AG09309 (cell line): ENCODE measurements around the gene AASDH.

Experiments used
- DNase-seq: peaks from one replicate; pipeline ENCODE4 v3.0.0-alpha.2; 2010; ENCODE audit warnings: low read depth
- H3K4me3 ChIP-seq: 2 replicates; pipeline ENCODE4 v1.5.1; 2011; ENCODE audit warnings: mild to moderate bottlenecking, low read depth, low read length, moderate library complexity; ENCODE audit not compliant: control insufficient read depth
- TF ChIP-seq, protein P1 (sequence below): IDR thresholded peaks from 2 replicates; pipeline ENCODE4 v1.5.1; 2011; ENCODE audit warnings: mild to moderate bottlenecking, low read depth, low read length, inconsistent platforms; ENCODE audit not compliant: insufficient read depth, control insufficient read depth; ENCODE audit errors: missing control alignments

AASDH gene

DNA sequence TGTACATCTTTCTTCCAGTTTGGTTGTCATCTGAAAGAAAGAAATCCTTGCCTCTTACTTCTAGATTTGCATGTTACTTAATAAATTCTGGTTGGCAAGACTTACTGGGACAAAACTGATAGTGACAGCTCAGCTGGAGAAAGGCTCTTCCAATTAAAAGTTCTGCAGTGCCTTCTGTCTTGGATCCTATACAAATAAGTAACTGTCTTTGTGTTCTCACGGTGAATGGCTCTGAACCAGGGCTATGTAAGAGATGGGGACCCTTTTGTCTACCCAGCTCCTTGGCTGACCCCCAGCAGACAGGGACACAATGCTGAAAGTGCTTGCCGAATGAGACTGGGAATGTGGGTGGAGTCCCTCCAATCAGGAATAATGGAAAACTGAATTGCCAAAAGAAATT lies 89.5 kb downstream of the AASDH start:
- DNase-seq: no peak
- no peak overlapping the region for H3K4me3 ChIP-seq
- TF ChIP-seq, protein P1, sequence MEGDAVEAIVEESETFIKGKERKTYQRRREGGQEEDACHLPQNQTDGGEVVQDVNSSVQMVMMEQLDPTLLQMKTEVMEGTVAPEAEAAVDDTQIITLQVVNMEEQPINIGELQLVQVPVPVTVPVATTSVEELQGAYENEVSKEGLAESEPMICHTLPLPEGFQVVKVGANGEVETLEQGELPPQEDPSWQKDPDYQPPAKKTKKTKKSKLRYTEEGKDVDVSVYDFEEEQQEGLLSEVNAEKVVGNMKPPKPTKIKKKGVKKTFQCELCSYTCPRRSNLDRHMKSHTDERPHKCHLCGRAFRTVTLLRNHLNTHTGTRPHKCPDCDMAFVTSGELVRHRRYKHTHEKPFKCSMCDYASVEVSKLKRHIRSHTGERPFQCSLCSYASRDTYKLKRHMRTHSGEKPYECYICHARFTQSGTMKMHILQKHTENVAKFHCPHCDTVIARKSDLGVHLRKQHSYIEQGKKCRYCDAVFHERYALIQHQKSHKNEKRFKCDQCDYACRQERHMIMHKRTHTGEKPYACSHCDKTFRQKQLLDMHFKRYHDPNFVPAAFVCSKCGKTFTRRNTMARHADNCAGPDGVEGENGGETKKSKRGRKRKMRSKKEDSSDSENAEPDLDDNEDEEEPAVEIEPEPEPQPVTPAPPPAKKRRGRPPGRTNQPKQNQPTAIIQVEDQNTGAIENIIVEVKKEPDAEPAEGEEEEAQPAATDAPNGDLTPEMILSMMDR: no peak

DNA sequence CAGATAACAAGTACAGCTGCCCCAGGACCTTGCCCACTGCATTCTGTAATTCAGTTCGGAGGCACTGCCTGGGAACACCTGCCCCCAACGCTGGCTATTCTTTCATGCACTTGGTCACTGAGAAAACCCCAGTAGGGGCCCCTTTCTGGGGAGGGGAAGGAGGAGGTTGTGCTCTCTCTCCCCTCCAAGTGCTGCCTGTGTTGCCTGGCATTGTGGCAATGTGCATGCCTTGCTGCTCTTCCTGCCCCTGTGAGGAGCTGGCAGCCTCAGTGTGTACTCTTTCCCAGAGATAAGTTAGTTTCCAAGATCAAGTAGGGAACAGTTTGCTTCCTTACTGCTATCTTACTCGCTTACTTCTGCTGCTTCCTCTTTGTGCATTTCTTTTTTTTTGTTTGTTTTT lies 90.8 kb downstream of the AASDH start:
- no peak overlapping the region for H3K4me3 ChIP-seq
- TF ChIP-seq, protein P1: no peak
- DNase-seq: no peak

DNA sequence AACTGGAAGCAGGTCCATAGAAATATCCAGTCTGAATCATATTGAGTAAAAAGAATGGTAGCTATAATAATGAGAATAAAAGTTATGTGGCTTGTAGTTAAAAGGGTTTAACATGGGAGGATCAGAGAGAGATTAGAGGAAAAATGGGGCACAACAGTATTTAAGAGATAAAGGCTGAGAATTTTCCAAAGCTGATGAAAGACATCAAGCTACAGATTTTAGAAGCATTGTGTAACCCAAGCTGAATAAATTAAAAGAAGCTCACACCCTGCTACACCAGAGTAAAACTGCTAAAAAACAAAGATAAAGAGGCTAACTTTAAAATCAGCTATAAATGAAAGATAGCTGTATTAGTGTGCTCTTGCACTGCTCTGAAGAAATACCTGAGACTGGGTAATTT lies 94.2 kb downstream of the AASDH start:
- no peak for DNase-seq
- H3K4me3 ChIP-seq: no peak overlapping the region
- TF ChIP-seq, protein P1: no peak

DNA sequence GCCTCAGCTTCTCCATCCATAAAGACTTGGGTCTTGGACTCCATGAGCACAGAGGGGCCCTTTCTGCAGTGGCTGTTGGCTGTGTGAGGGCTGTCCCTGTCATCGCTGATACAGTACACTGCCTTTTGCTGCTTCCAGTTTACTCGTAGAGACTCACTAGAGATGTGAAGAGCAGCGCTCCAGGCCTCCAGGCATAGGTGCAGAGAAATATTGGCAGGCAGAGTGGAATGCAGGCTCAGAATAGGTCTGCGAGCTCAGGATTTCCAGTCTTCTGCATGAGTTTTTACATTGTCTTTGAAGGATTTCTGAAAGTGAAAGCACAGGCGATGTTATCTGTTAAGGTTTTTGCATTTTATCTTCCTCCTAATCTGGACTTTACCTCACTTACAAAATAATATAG lies 97.4 kb downstream of the AASDH start:
- no peak overlapping the region for H3K4me3 ChIP-seq
- TF ChIP-seq, protein P1: no peak
- no peak for DNase-seq

DNA sequence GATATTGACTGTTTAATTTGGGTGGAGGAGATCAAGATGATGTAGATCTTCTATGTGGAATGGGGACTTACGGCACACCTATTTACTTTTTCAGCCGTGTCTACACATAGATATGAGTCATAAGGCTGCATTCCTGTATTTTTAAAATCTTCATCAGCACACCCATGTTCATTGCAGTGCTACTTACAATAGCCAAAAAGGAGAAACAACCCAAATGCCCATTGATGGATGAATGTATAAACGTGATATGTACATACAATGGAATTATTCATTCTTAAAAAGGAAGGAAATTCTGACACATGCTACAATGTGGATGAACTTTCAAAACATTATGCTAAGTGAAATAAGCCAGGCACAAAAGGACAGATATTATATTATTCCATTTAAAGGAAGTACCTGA lies 98.6 kb downstream of the AASDH start:
- no peak overlapping the region for H3K4me3 ChIP-seq
- TF ChIP-seq, protein P1: no peak
- no peak for DNase-seq
